ENCODE data around the gene ZNF385A. TPM values are rescaled to one million over a fixed set of nuclear protein-coding genes. Genes with fewer than 3 reads are reported as not detected.

The ZNF385A gene
- total RNA-seq, 1 experiment from 2014 or later = 5.9 TPM

- intact Hi-C loops (cut with micrococcal nuclease; ENCODE audit: unreplicated experiment) = no loop called here
Measured at GRCh38 chr12:54378796-54379397, 5.6 kb downstream of the ZNF385A start.

More at GRCh38 chr12:54378796-54379397, 5.6 kb downstream of the ZNF385A start:
- peak overlapping the region; percentile 44 to 64 for H3K4me3 ChIP-seq (ENCODE audit: low read depth in 2 of 2, low read length in 2 of 2)
- peak; percentile 96 for ATAC-seq
- TF ChIP-seq CTCF (IDR thresholded peaks at IDR 0.05) (no peak), SIN3A (IDR thresholded peaks at IDR 0.05; ENCODE audit: borderline replicate concordance, insufficient read depth, low read depth, low read length) (no peak), POLR2AphosphoS5 (IDR thresholded peaks at IDR 0.05; ENCODE audit: low read depth, low read length) (no peak), REST (IDR thresholded peaks at IDR 0.05; ENCODE audit: insufficient read depth in 1 of 2, low read depth in 2 of 2, low read length in 1 of 2) (no peak), TCF7L2 (IDR thresholded peaks at IDR 0.05; ENCODE audit: low read depth, low read length) (no peak)
- ChIA-PET POLR2A (interaction anchor here (0.5 kb wide), 1 partner anchor 125 kb away, joined by 9 read pairs; no protein-coding TSS in a partner anchor), CTCF (interaction anchor here (0.6 to 2.4 kb wide), 10 partner anchors 8 to 210 kb away, joined by 3 to 26 read pairs (median 3); no protein-coding TSS in a partner anchor)
- H3K36me3 ChIP-seq (ENCODE audit: control insufficient read depth, insufficient read depth, low read length) = no peaks in the 10 kb centered on the region
- H3K4me1 ChIP-seq (ENCODE audit: control insufficient read depth, insufficient read depth, low read length) = peaks cover 2% of the 10 kb centered on the region; the same call in 1 of the 2 replicates
- DNase-seq (ENCODE audit: low read depth, low spot score) = no peak
- no TSS peak for BruUV-seq (replicated peaks)
- in situ Hi-C loops (cut with HindIII; ENCODE audit: low pct_unique_long_range_greater_than_20kb, low sequenced_read_pairs) = no loop called here
- no peak overlapping the region for H3K27ac ChIP-seq (ENCODE audit: low read length)
- no peaks in the 10 kb centered on the region for H3K27me3 ChIP-seq (ENCODE audit: control insufficient read depth, insufficient read depth, low read length)
- no peaks in the 10 kb centered on the region for H3K9me3 ChIP-seq (ENCODE audit: control insufficient read depth, insufficient read depth, low read depth, low read length)

All from Panc1 (cell line).